Fibroblast of lung (primary cell): Measurements from ENCODE around the gene WDFY1. TPM values are rescaled to one million over a fixed set of nuclear protein-coding genes. Genes with fewer than 3 reads are reported as not detected.
A peak's percentile ranks its signal among the peaks of the same experiment; 100 is the strongest.

Experiments
- DNase-seq, 2 donors: peaks; one replicate each; pipeline versions ENCODE4 v3.0.0 to v3.0.0-alpha.2; 2010; ENCODE audit warnings: low read depth in 2 of 2
- H2AFZ ChIP-seq: 2 replicates; pipeline ENCODE4 v1.5.1; 2012; ENCODE audit warnings: low read length, control low read depth, inconsistent platforms
- H3K27ac ChIP-seq: 2 replicates; pipeline ENCODE4 v1.5.1; 2011; ENCODE audit warnings: low read length, control low read depth; ENCODE audit not compliant: insufficient read depth
- H3K27me3 ChIP-seq: 2 replicates; pipeline ENCODE4 v1.5.1; 2011; ENCODE audit warnings: mild to moderate bottlenecking, low read length; ENCODE audit not compliant: control insufficient read depth, insufficient read depth
- H3K36me3 ChIP-seq: 2 replicates; pipeline ENCODE4 v1.5.1; 2011; ENCODE audit warnings: low read length; ENCODE audit not compliant: control insufficient read depth, insufficient read depth
- H3K4me1 ChIP-seq: 2 replicates; pipeline ENCODE4 v1.5.1; 2011; ENCODE audit warnings: low read length; ENCODE audit not compliant: control insufficient read depth, insufficient read depth; ENCODE audit errors: extremely low read depth
- H3K4me2 ChIP-seq: 2 replicates; pipeline ENCODE4 v1.5.1; 2011; ENCODE audit warnings: low read length, control low read depth; ENCODE audit not compliant: insufficient read depth; ENCODE audit errors: extremely low read depth
- H3K4me3 ChIP-seq, 4 experiments: fragments of 200-600 bp in 1 of 4; sonication (generic) in 1 of 4; replicated peaks in 1 of 4; 2 replicates each; pipeline ENCODE4 v1.5.1; 2011 to 2016; ENCODE audit warnings: low read length in 4 of 4, low read depth in 3 of 4, mild to moderate bottlenecking in 3 of 4, control low read depth in 2 of 4, inconsistent platforms in 1 of 4, mixed read lengths in 1 of 4; ENCODE audit not compliant: insufficient read depth in 1 of 4; ENCODE audit errors: control extremely low read depth in 1 of 4
- H3K79me2 ChIP-seq: 2 replicates; pipeline ENCODE4 v1.5.1; 2012; ENCODE audit warnings: mild to moderate bottlenecking, low read length, inconsistent platforms; ENCODE audit not compliant: control insufficient read depth, insufficient read depth
- H3K9ac ChIP-seq: 2 replicates; pipeline ENCODE4 v1.5.1; 2011; ENCODE audit warnings: mild to moderate bottlenecking, low read length, control low read depth; ENCODE audit not compliant: insufficient read depth
- H3K9me3 ChIP-seq: 2 replicates; pipeline ENCODE4 v1.5.1; 2012; ENCODE audit warnings: low read depth, low read length; ENCODE audit not compliant: control insufficient read depth, insufficient read depth
- H4K20me1 ChIP-seq: 2 replicates; pipeline ENCODE4 v1.5.1; 2011; ENCODE audit warnings: low read length; ENCODE audit not compliant: control insufficient read depth, insufficient read depth; ENCODE audit errors: extremely low read depth
- CTCF ChIP-seq, 2 donors: IDR thresholded peaks in 1 of 2; conservative IDR thresholded peaks in 1 of 2; 1 replicate in 1 of 2; 2 replicates in 1 of 2; pipeline ENCODE4 v1.5.1; 2011 to 2012; ENCODE audit warnings: low read length in 2 of 2, control low read depth in 1 of 2, inconsistent platforms in 1 of 2, low read depth in 1 of 2, mild to moderate bottlenecking in 1 of 2
- EZH2 ChIP-seq: IDR thresholded peaks from 2 replicates; pipeline ENCODE4 v1.5.1; 2012; ENCODE audit warnings: low read length, control low read depth, mild to moderate bottlenecking; ENCODE audit errors: missing control alignments
- polyA minus RNA-seq: library from RNA; depleted of rRNA, polyadenylated mRNA; stranded (reverse); fragments of >200 nt; gene quantifications from 2 replicates; pipeline ENCODE4 v1.2.3, GENCODE V29; 2011; ENCODE audit warnings: low replicate concordance
- polyA plus RNA-seq, 2 donors: library from polyadenylated mRNA; depleted of rRNA in 1 of 2; stranded (reverse) in 1 of 2; unstranded in 1 of 2; fragments of >200 nt; gene quantifications; 2 replicates each; pipeline ENCODE4 v1.2.1, GENCODE V29; 2011 to 2012; ENCODE audit warnings: missing spikeins in 1 of 2
- total RNA-seq: library from RNA; depleted of rRNA; stranded (reverse); fragments of >200 nt; gene quantifications from 2 replicates; pipeline ENCODE4 v1.2.1, GENCODE V29; 2014

WDFY1 gene
- total RNA-seq, result 107 and 156 TPM in 2 replicates
- 59.2 and 79.1 TPM in 2 replicates for polyA plus RNA-seq
- polyA plus RNA-seq (2012), result 38.4 and 53.2 TPM in 2 replicates
- 151 and 153 TPM in 2 replicates for polyA minus RNA-seq

- Histone ChIP-seq H3K27me3 (no peaks in the 10 kb centered on the region), H3K9me3 (no peaks in the 10 kb centered on the region), H3K4me2 (peak within 1 kb of the TSS; percentile 86), H3K4me3 (peak within 1 kb of the TSS; percentile 80 to 86 (median 82)), H3K36me3 (no peaks in the 10 kb centered on the region), H4K20me1 (no peaks in the 10 kb centered on the region), H2AFZ (peak within 1 kb of the TSS; percentile 77), H3K4me1 (peaks cover 12% of the 10 kb centered on the region), H3K79me2 (peaks cover 38% of the 10 kb centered on the region), H3K9ac (peak within 1 kb of the TSS; percentile 94), H3K27ac (peak within 1 kb of the TSS; percentile 86)
- TF ChIP-seq EZH2, result no peak
- no peak for TF ChIP-seq CTCF (conservative IDR thresholded peaks at IDR 0.05 in 1 of 2, IDR thresholded peaks at IDR 0.05 in 1 of 2; ENCODE audit: low read depth in 1 of 2, low read length in 2 of 2)
- peak; percentile 88 to 89 for DNase-seq
Measured at GRCh38 chr2:223944703-223945531, at the start of gene WDFY1. Gene WDFY1 (minus strand): TSS chr2:223945335. CDS start chr2:223945284, 51 bp downstream.

- Histone ChIP-seq H3K36me3 (no peaks in the 10 kb centered on the region), H3K4me2 (no peak overlapping the region), H3K4me1 (no peaks in the 10 kb centered on the region), H3K27ac (no peak overlapping the region), H3K27me3 (no peaks in the 10 kb centered on the region), H3K9ac (no peak overlapping the region), H3K79me2 (no peaks in the 10 kb centered on the region), H4K20me1 (no peaks in the 10 kb centered on the region), H2AFZ (no peak overlapping the region), H3K4me3 (no peak overlapping the region), H3K9me3 (no peaks in the 10 kb centered on the region)
- TF ChIP-seq EZH2 (no peak), CTCF (conservative IDR thresholded peaks at IDR 0.05 in 1 of 2, IDR thresholded peaks at IDR 0.05 in 1 of 2; ENCODE audit: low read depth in 1 of 2, low read length in 2 of 2) (no peak)
- DNase-seq, result no peak
Measured at GRCh38 chr2:223994562-223995162, 49.5 kb upstream of the WDFY1 start.

- H3K27me3 ChIP-seq, result no peaks in the 10 kb centered on the region
- H3K4me3 ChIP-seq, result no peak overlapping the region
- H3K27ac ChIP-seq, result no peak overlapping the region
- H3K9ac ChIP-seq, result no peak overlapping the region
- no peaks in the 10 kb centered on the region for H3K9me3 ChIP-seq
- H2AFZ ChIP-seq, result no peak overlapping the region
- H3K36me3 ChIP-seq, result no peaks in the 10 kb centered on the region
- H3K79me2 ChIP-seq, result no peaks in the 10 kb centered on the region
- H3K4me2 ChIP-seq, result no peak overlapping the region
- no peaks in the 10 kb centered on the region for H3K4me1 ChIP-seq
- peak; percentile 71 to 90 for DNase-seq
- no peaks in the 10 kb centered on the region for H4K20me1 ChIP-seq
- TF ChIP-seq CTCF (conservative IDR thresholded peaks at IDR 0.05 in 1 of 2, IDR thresholded peaks at IDR 0.05 in 1 of 2; ENCODE audit: low read depth in 1 of 2, low read length in 2 of 2), result peak; percentile 88
- no peak for TF ChIP-seq EZH2
Measured at GRCh38 chr2:223993634-223994232, 48.6 kb upstream of the WDFY1 start.
